IPS-11a (cell line): ENCODE results near the gene CFHR1.

ENCODE experiments used
- H3K4me3 ChIP-seq: one replicate; pipeline ENCODE4 v1.5.1; 2013; ENCODE audit warnings: low read depth, low read length, control low read depth

Gene CFHR1

GRCh38 chr1:196875935-196876334 lies 56.4 kb downstream of the CFHR1 start:
- no peak overlapping the region for H3K4me3 ChIP-seq

- H3K4me3 ChIP-seq, result no peak overlapping the region
These were observed 58.4 kb downstream of the CFHR1 start for GRCh38 chr1:196877964-196878363.
